HG02588 (cell line): ENCODE measurements around the gene DNPH1.

Experiments
- ATAC-seq: cut with Tn5 transposase; IDR thresholded peaks from one replicate; pipeline ENCODE4 v1.9.1; 2021; ENCODE audit warnings: mild to moderate bottlenecking, moderate library complexity; ENCODE audit not compliant: unreplicated experiment

Gene DNPH1, protein sequence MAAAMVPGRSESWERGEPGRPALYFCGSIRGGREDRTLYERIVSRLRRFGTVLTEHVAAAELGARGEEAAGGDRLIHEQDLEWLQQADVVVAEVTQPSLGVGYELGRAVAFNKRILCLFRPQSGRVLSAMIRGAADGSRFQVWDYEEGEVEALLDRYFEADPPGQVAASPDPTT

DNA sequence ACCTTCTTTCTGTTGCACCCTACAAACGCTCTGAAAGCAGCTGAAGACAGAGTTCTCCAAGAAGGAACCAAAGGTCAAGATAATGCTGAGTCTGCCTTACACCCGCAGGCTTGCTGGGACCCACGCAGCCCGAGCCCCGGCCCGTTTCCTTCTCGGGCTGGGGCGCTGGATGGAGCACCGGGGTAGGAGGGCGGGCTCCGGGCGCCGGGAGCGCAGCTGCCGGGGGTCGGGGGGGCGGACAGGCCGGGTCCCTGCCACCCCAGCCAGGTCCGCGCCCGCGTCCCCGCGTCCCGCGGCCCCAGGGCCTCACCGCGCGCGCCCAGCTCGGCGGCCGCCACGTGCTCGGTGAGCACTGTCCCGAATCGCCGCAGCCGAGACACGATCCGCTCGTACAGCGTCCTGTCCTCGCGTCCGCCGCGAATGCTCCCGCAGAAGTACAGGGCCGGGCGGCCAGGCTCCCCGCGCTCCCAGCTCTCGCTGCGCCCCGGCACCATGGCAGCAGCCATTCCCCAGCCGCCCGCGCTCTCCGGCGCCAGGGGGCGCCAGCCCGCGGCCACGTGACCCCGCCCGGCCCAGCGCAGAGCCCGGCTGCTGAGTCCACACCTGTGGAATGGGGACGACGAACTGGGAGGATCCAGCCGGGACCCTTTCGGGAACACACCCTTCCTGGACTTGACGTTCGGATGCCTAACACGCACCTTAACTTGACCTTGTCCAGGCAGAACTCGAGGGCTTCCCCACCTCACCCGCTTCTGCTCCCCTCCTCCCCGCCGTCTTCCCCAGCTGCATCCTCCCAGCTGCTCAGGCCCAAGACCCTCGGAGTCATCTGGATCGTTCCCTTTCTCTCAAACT is at the start of gene DNPH1:
DNPH1 (minus strand) TSS at position 531 of the 852 bp plus-strand sequence; CDS start at position 506, 25 bp downstream.
- peak; percentile 71 for ATAC-seq

- no peak for ATAC-seq
These were observed 49.3 kb upstream of the DNPH1 start for GRCh38 chr6:43278524-43279078.

GRCh38 chr6:43277643-43278523 is 48.6 kb upstream of the DNPH1 start:
- ATAC-seq: no peak

DNA sequence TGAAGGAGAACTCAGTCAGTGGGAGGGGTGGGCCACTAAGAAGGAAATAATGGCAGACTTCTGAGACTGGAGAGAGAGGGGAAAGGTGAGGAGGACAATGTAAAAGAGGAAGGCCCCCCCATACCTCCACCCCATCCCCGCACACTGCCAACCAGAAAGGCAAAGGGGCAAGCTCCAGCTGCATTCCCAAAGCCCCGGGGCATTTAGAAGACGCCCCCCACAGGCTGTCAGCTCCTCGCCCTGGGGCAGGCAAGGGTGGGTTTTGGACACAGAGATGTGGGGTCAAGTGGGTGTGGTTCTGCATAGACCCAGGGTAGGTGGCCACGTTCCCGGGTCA is 48.0 kb upstream of the DNPH1 start:
- no peak for ATAC-seq

DNA sequence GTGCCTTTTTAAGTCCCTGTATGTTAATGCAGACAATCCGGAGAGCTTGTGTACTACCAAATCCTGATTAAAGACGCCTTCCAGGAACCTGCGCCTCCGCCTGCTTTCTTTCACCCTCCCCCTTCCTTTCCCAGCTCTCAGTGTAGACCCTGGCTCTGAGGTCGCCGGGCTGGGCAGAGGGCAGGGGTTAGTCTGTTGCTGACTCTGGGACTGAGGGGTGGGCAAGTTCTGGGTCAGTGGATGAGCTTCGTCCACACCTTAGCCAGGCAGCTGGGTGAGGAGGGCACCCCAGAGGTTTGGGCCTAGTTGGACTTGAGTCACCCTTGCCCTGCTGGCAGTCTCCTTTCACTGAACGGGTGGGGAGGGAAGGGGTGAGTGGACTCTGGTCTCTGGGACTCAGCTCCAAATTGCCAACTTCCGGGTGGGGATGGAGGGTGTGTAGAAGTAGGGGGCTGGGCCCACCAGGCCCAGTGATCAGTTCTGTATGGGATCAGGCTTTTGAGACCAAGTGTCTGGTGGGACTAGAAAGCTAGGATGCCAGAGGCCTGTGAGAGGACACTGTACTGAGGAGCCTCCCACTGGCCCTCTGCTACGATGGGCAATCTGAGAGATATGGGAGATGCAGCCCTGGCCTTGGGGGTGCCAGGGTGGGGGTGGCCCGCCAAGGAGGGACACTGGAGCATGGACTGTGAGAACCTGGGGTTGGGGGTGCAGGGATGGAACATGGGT is 47.5 kb upstream of the DNPH1 start:
- ATAC-seq: no peak

DNA sequence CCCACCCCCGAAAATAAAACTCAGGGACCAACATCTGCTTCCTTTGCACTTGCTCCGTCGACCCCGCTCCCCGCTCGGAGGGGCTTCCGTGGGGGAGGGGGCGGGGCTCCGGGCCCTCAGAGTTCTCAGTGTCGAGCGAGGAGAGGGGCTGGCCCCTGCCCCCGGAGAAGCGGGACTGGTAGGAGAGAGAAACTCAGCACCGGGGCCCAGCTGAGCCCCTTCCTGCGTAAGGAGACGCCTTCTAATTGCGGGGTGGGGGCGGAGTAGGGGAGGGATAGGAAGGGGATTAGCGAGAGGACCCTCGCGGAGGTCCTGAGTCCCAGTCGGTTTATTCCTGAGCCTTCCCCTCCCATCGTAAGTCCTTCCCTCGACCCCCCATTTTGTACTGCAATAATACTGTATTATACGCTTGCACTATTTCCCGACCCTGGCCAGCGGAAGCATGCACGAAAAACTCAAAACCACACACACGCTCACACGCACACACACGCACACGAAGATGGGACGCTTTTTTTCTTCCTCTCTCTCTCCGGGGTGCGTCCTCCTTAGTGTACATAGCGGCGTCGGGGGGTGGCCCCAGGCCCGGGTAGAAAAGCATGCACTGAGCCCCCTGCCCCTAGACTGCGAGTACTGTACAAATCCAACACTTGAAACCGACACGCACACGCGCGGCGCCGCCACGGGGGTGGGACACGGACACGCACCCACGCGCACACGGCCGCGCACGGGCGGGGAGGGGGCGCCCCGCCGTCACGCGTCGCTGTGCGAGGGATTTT is 46.7 kb upstream of the DNPH1 start:
- ATAC-seq: no peak

DNA sequence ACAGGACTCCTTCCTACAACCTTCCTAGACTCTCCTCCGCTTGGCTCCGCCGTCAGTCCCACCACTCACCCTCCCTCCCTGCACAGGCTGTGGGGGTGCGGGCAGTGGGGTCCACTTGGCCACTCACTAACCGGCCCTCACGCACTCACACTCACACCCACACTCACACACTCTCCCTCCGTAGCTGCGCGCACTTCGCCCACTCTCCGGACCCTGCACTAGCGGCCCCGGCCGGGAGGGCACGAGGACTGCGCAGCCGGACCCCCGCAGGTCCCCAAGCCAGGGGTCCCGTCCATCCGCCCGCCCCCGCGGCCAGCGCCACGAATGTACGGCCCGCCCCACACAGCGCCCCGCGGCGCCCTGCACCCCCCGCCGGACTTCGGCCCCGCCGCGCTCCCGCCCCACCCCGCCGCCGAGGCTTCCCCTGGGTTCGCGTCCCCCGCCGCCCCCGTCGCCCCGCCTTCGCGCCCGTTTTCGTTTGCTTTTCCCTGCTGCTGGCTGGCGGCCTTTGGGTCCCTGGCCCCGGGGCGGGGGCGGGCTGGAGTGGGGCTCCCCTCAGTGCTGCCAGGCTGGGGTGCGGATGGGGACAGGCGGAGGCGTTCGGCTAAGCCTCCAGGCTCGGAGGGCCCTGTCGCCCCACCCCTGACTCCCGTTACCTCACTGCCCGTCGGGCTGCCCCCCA is 45.8 kb upstream of the DNPH1 start:
- ATAC-seq: no peak

DNA sequence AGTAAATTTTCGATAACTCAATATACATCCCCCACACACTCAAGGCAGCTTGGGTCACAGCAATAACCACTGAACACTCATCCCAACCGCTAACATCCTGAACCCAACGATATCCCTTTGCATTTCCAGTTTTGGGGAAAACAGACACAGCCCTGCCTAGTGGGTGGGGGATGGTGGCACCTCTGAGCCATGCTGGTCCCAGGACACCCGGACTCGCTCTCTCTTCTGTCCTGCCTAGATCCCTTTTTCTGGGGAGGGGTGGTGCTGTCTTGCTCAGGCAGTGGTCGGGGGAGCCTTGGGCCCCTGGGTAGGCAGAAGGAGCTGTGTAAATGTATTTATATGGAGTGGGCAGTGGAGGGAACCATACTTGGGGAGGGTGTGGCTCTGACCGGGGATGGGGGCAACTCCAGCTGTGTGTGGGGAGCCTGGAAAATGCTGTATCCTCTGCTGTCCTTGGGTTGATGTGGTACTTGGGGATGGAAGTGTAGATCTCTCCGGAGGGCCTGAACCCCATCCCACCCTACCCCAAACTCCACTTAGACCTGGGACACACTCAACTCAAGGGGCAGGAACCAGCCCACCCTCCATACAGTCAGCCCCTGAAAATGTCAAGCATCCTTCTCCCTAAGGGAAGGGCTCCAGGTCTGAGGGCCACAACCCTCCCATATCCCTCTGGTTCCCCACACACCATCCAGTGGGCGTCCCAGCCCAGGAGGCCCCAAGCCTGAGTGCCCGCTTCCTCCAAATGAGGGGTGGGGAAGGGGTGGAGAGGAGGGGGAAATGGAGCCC is 45.0 kb upstream of the DNPH1 start:
- ATAC-seq: no peak

DNA sequence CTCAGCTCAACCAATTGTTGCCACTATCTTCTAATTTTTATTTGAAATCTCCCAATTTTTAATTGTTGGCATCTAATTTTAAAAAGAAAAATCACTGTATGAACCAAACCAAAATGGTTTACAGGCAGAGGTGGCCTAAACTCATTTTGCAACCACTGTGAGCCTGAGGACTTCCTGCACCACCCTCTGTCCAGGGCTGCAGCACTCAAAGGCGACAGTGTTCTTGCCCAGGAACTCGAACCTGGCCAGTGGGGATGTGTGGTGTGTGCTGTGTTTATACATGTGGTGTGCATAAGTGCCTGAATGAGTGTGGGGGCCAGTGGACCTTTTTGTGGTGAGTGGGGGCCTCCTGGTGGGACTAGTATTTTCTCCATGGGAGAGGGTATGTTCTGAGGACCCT is 44.4 kb upstream of the DNPH1 start:
- ATAC-seq: no peak

- ATAC-seq: no peak
These were observed 42.7 kb upstream of the DNPH1 start for GRCh38 chr6:43271944-43272343.

DNA sequence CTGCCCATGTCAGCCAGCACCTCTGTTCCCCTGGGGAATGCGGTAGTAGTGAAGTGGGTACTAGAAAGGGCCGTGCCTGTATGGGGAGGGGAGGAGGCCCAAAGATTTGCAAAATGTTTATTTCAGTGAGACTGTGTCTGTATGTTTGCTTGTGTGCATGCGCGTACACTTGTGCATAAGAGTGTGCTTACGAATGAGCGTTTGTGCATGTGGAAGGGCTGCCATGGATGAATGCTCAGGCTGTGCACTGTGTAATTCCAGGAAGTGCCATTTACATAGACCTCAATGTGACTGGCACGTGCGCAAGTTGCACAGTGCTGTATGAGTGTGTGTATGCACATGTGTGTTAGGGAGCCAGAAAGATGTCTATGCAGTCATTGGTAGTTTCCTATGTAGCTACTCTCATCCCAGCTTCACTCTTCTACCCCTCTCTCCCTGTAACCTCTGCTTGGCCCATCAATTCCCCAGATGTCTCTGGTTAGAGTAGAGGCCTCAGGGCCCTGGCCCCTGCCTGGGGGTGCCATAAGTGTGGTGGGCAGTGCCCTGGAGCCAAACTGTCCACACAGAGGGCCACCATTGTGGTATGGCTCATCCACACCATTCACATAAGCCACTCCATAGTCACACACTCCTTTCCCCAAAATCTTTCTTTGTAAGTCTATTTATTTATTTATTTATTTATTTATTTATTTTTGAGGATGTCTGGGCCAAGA is 42.0 kb upstream of the DNPH1 start:
- ATAC-seq: no peak

- ATAC-seq: no peak
These were observed 40.2 kb upstream of the DNPH1 start for GRCh38 chr6:43269273-43270007.

DNA sequence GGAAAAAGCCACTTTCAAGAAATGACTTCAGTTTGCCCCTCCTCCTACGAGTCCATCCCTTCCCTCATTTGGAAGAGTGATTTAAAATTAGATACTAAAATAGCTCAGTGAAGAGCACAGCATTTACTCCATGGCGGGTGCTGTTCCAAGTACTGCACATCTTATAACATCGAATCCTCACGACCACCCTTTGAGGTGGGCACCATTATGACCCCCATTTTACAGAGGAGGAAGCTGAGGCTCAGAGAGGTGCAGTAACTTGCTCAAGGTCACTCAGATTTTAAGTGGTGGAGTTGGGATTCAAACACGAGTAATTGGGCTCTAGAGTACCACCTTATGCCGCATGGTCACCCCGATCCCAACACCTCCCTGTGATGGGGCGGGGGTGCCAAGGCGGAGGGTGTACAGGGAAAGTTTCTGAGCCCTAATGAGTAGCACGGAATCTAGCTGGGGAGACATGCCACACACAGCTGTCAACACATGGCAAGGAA is 39.5 kb upstream of the DNPH1 start:
- ATAC-seq: no peak

GRCh38 chr6:43268355-43268700 is 39.0 kb upstream of the DNPH1 start:
- no peak for ATAC-seq

DNA sequence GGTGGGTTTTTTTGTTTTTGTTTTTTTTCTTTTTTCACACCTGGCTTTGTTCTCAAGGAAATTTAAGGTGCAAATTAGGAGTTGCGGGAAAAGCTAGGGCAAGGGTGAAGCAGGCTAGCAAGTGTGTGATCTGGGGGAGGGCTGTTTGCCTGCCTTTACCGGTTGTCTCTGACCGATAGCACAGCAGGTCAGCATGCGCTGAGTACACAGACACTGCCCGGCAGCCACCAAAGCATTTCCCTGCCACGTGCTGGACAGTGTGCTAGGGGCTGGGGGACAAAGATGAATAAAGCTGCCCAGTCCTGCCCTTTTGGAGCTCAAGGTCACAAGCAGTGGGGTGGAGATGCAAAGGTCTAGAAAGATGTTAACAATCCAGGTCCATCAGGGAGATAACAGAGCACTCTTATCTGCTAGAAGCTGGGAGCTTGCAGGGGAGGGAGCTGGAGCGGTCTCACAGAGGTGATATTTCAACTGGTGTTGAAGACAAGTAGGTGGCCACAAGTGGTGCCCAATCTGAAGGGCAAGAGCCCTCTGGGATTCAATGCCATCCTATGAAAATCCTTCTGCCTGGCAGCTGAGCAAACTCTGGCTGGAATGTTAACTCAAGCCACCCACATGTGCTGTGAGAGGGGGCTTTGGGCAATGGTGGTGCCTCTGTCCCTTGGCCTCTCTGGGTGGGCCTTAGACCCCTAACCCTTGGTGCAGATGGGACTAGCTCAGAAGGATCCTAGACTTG is 38.5 kb upstream of the DNPH1 start:
- no peak for ATAC-seq

- no peak for ATAC-seq
These were observed 36.3 kb upstream of the DNPH1 start for GRCh38 chr6:43265564-43265963.
